Lower leg skin (tissue), 3 donors: ENCODE measurements around the gene KSR2.

Experiments used
- CTCF ChIP-seq, 3 donors: fragments of 450-650 bp; IDR thresholded peaks; one replicate each; pipeline ENCODE4 v1.5.1; 2016; ENCODE audit warnings: antibody characterized with exemption in 3 of 3, mild to moderate bottlenecking in 3 of 3, moderate library complexity in 2 of 3
- POLR2A ChIP-seq, 2 donors: fragments of 450-650 bp; IDR thresholded peaks; one replicate each; pipeline ENCODE4 v1.6.1; 2016 to 2017; ENCODE audit warnings: antibody characterized with exemption in 2 of 2, mild to moderate bottlenecking in 1 of 2, moderate library complexity in 1 of 2

DNA sequence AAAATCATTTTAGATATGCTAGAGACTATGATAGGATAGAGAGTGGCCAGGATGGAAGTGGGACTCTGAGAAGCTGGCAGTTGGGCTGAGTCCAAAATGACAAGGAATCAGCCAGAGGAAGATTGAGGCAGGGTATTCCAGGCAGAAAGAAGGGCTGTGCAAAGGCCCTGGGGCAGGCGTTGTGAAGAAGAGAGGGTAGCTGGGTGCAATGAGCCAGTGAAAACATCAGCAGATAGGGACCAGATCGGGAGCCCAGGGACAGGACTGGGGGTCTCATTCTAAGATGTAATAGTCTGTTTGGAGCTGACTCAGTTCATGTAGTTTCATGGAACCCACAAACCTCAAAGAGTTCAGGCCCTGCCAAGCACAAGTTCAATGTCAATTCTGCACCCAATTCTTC lies 126.6 kb downstream of the KSR2 start:
- TF ChIP-seq POLR2A (IDR thresholded peaks at IDR 0.05) (no peak), CTCF (IDR thresholded peaks at IDR 0.05) (no peak)
